ENCODE data around the gene CTDSPL.
A peak's percentile ranks its signal among the peaks of the same experiment; 100 is the strongest.

CTDSPL gene

GRCh38 chr3:37920156-37920699 is 58.5 kb downstream of the CTDSPL start:
- no peak for DNase-seq (ENCODE audit: low read depth)
- H3K4me3 ChIP-seq (ENCODE audit: low read length): no peak overlapping the region
- no peak for TF ChIP-seq CTCF (IDR thresholded peaks at IDR 0.05; ENCODE audit: insufficient read depth, low read depth, low read length, missing control alignments)

DNA sequence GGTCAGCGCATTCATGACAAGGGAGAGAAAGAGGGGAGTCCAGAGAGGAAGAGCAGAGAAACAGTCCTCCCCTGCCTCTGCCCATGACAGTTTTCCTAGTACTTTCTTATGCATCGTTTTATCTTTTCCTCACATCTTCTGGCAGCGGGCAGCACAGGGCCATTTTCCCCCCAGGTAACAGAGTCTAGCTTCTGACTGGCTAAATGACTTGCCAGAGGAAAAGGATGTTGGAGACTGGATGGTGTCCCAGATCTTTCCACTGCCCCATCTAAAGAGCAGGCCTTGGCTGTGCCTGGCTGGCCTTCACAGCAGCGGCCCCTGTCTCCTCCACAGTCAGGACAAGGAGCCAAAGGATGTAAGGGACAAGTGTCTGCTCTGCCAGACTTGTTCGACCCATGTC is 59.3 kb downstream of the CTDSPL start:
- H3K4me3 ChIP-seq (ENCODE audit: low read length): no peak overlapping the region
- no peak for TF ChIP-seq CTCF (IDR thresholded peaks at IDR 0.05; ENCODE audit: insufficient read depth, low read depth, low read length, missing control alignments)
- DNase-seq (ENCODE audit: low read depth): no peak

GRCh38 chr3:37922721-37923568 is 61.3 kb downstream of the CTDSPL start:
- no peak overlapping the region for H3K4me3 ChIP-seq (ENCODE audit: low read length)
- no peak for TF ChIP-seq CTCF (IDR thresholded peaks at IDR 0.05; ENCODE audit: insufficient read depth, low read depth, low read length, missing control alignments)
- DNase-seq (ENCODE audit: low read depth): peak; percentile 56

DNA sequence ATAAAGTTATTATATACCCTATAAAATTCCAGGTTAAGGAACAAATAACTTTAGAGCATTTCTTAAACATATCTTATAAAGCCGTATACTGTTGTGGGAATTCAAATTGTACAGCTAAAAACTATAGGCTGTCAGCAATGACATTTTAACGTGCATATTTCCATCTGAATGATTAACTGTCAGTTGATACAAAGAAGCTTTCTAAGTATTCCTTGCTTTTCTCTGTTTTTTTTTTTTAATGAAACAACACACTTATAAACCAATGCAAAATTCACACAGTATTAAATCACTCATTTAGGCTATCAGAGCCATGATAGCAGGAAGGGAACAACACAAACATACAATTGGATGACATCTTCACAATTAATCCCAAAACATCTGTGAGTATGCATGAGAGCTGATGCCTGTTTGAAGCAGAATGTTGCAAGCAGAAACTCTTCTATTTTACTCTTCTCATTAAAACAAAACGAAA is 61.9 kb downstream of the CTDSPL start:
- DNase-seq (ENCODE audit: low read depth): no peak
- no peak overlapping the region for H3K4me3 ChIP-seq (ENCODE audit: low read length)
- TF ChIP-seq CTCF (IDR thresholded peaks at IDR 0.05; ENCODE audit: insufficient read depth, low read depth, low read length, missing control alignments): no peak

GRCh38 chr3:37924453-37924852 is 62.8 kb downstream of the CTDSPL start:
- no peak for TF ChIP-seq CTCF (IDR thresholded peaks at IDR 0.05; ENCODE audit: insufficient read depth, low read depth, low read length, missing control alignments)
- no peak for DNase-seq (ENCODE audit: low read depth)
- H3K4me3 ChIP-seq (ENCODE audit: low read length): no peak overlapping the region

GRCh38 chr3:37925157-37925556 is 63.5 kb downstream of the CTDSPL start:
- no peak for TF ChIP-seq CTCF (IDR thresholded peaks at IDR 0.05; ENCODE audit: insufficient read depth, low read depth, low read length, missing control alignments)
- DNase-seq (ENCODE audit: low read depth): no peak

More at GRCh38 chr3:37925157-37925556, 63.5 kb downstream of the CTDSPL start:
- no peak overlapping the region for H3K4me3 ChIP-seq (ENCODE audit: low read length)
